PC-3 (cell line): ENCODE data around the gene NDUFS7.

Experiments used
- CTCF ChIP-seq: fragments of 300-600 bp; sonication (generic); conservative IDR thresholded peaks from 2 replicates; pipeline ENCODE4 v1.5.1; 2017; ENCODE audit warnings: antibody characterized with exemption, low read depth, mild to moderate bottlenecking, low read length
- EZH2 ChIP-seq: fragments of 300-600 bp; sonication (generic); IDR thresholded peaks from one replicate; pipeline ENCODE4 v1.6.1; 2017; ENCODE audit warnings: antibody characterized with exemption, mild to moderate bottlenecking, low read length; ENCODE audit not compliant: unreplicated experiment
- EZH2phosphoT487 ChIP-seq: fragments of 300-600 bp; sonication (generic); IDR thresholded peaks from 2 replicates; pipeline ENCODE4 v1.6.1; 2018; ENCODE audit warnings: mild to moderate bottlenecking, antibody characterized with exemption, low read length, borderline replicate concordance

GRCh38 chr19:1390890-1391423 is 7.2 kb downstream of the NDUFS7 start:
- TF ChIP-seq CTCF (no peak), EZH2 (no peak), EZH2phosphoT487 (no peak)
